ENCODE data around the gene EFNA2.

EFNA2 gene

GRCh38 chr19:1253514-1254080 is 32.1 kb upstream of the EFNA2 start:
- H3K4me3 Mint-ChIP-seq, result peak overlapping the region; percentile 93
- H3K27me3 Mint-ChIP-seq, result no peaks in the 10 kb centered on the region
- peaks cover 34% of the 10 kb centered on the region for H3K4me1 Mint-ChIP-seq (ENCODE audit: low read depth)
- H3K27ac Mint-ChIP-seq, result peak overlapping the region; percentile 96
- H3K9me3 Mint-ChIP-seq, result no peaks in the 10 kb centered on the region
- no peak for DNase-seq
- H3K36me3 Mint-ChIP-seq (ENCODE audit: low read depth), result peaks cover 64% of the 10 kb centered on the region

GRCh38 chr19:1254081-1254527 is 31.6 kb upstream of the EFNA2 start:
- Mint-ChIP-seq H3K4me1 (ENCODE audit: low read depth) (peaks cover 39% of the 10 kb centered on the region), H3K9me3 (no peaks in the 10 kb centered on the region), H3K36me3 (ENCODE audit: low read depth) (peaks cover 69% of the 10 kb centered on the region), H3K27me3 (no peaks in the 10 kb centered on the region), H3K4me3 (no peak overlapping the region), H3K27ac (peak overlapping the region; percentile 90)
- DNase-seq, result no peak

GRCh38 chr19:1254530-1255185 is 31.0 kb upstream of the EFNA2 start:
- Mint-ChIP-seq H3K4me3 (peak overlapping the region; percentile 23), H3K9me3 (no peaks in the 10 kb centered on the region), H3K27ac (peak overlapping the region; percentile 90), H3K4me1 (ENCODE audit: low read depth) (peaks cover 44% of the 10 kb centered on the region), H3K27me3 (no peaks in the 10 kb centered on the region), H3K36me3 (ENCODE audit: low read depth) (peaks cover 69% of the 10 kb centered on the region)
- DNase-seq, result no peak

- peak overlapping the region; percentile 90 for H3K27ac Mint-ChIP-seq
- H3K27me3 Mint-ChIP-seq, result no peaks in the 10 kb centered on the region
- peaks cover 70% of the 10 kb centered on the region for H3K36me3 Mint-ChIP-seq (ENCODE audit: low read depth)
- DNase-seq, result no peak
- H3K4me3 Mint-ChIP-seq, result peak overlapping the region; percentile 23
- H3K4me1 Mint-ChIP-seq (ENCODE audit: low read depth), result peaks cover 49% of the 10 kb centered on the region
- no peaks in the 10 kb centered on the region for H3K9me3 Mint-ChIP-seq
Measured at GRCh38 chr19:1255186-1256161, 30.2 kb upstream of the EFNA2 start.

- peak overlapping the region; percentile 29 for H3K4me3 Mint-ChIP-seq
Measured at GRCh38 chr19:1256646-1257474, 28.8 kb upstream of the EFNA2 start.

GRCh38 chr19:1257475-1258162 is 28.1 kb upstream of the EFNA2 start:
- peaks cover 63% of the 10 kb centered on the region for H3K36me3 Mint-ChIP-seq (ENCODE audit: low read depth)
- H3K4me1 Mint-ChIP-seq (ENCODE audit: low read depth), result peaks cover 61% of the 10 kb centered on the region
- peak overlapping the region; percentile 84 for H3K4me3 Mint-ChIP-seq
- no peak for DNase-seq
- no peaks in the 10 kb centered on the region for H3K27me3 Mint-ChIP-seq
- H3K27ac Mint-ChIP-seq, result peak overlapping the region; percentile 98
- no peaks in the 10 kb centered on the region for H3K9me3 Mint-ChIP-seq

More at GRCh38 chr19:1256646-1257474, 28.8 kb upstream of the EFNA2 start:
- peaks cover 57% of the 10 kb centered on the region for H3K4me1 Mint-ChIP-seq (ENCODE audit: low read depth)
- H3K9me3 Mint-ChIP-seq, result no peaks in the 10 kb centered on the region
- no peaks in the 10 kb centered on the region for H3K27me3 Mint-ChIP-seq
- no peak for DNase-seq
- H3K36me3 Mint-ChIP-seq (ENCODE audit: low read depth), result peaks cover 68% of the 10 kb centered on the region
- peak overlapping the region; percentile 98 for H3K27ac Mint-ChIP-seq

- DNase-seq, result no peak
- H3K36me3 Mint-ChIP-seq (ENCODE audit: low read depth), result peaks cover 64% of the 10 kb centered on the region
- peak overlapping the region; percentile 84 for H3K4me3 Mint-ChIP-seq
- no peaks in the 10 kb centered on the region for H3K9me3 Mint-ChIP-seq
- peaks cover 67% of the 10 kb centered on the region for H3K4me1 Mint-ChIP-seq (ENCODE audit: low read depth)
- peak overlapping the region; percentile 98 for H3K27ac Mint-ChIP-seq
- no peaks in the 10 kb centered on the region for H3K27me3 Mint-ChIP-seq
Measured at GRCh38 chr19:1258163-1258492, 27.5 kb upstream of the EFNA2 start.

- Mint-ChIP-seq H3K27ac (peak overlapping the region; percentile 98), H3K4me3 (peak overlapping the region; percentile 84), H3K9me3 (no peaks in the 10 kb centered on the region), H3K4me1 (ENCODE audit: low read depth) (peaks cover 64% of the 10 kb centered on the region), H3K36me3 (ENCODE audit: low read depth) (peaks cover 60% of the 10 kb centered on the region), H3K27me3 (no peaks in the 10 kb centered on the region)
- DNase-seq, result no peak
Measured at GRCh38 chr19:1258707-1259205, 26.9 kb upstream of the EFNA2 start.

GRCh38 chr19:1259206-1259875 is 26.3 kb upstream of the EFNA2 start:
- peaks cover 65% of the 10 kb centered on the region for H3K4me1 Mint-ChIP-seq (ENCODE audit: low read depth)
- H3K4me3 Mint-ChIP-seq, result peak overlapping the region; percentile 84
- peaks cover 61% of the 10 kb centered on the region for H3K36me3 Mint-ChIP-seq (ENCODE audit: low read depth)
- H3K27me3 Mint-ChIP-seq, result no peaks in the 10 kb centered on the region
- peak overlapping the region; percentile 98 for H3K27ac Mint-ChIP-seq
- no peaks in the 10 kb centered on the region for H3K9me3 Mint-ChIP-seq
- DNase-seq, result peak; percentile 85

- Mint-ChIP-seq H3K36me3 (ENCODE audit: low read depth) (peaks cover 61% of the 10 kb centered on the region), H3K27me3 (no peaks in the 10 kb centered on the region), H3K9me3 (no peaks in the 10 kb centered on the region), H3K4me3 (peak overlapping the region; percentile 84), H3K27ac (peak overlapping the region; percentile 98), H3K4me1 (ENCODE audit: low read depth) (peaks cover 64% of the 10 kb centered on the region)
- DNase-seq, result no peak
Measured at GRCh38 chr19:1259876-1260748, 25.6 kb upstream of the EFNA2 start.

- DNase-seq, result peak; percentile 98
- Mint-ChIP-seq H3K36me3 (ENCODE audit: low read depth) (peaks cover 55% of the 10 kb centered on the region), H3K9me3 (no peaks in the 10 kb centered on the region), H3K27me3 (no peaks in the 10 kb centered on the region), H3K27ac (peak overlapping the region; percentile 98), H3K4me3 (peak overlapping the region; percentile 95), H3K4me1 (ENCODE audit: low read depth) (peaks cover 68% of the 10 kb centered on the region)
Measured at GRCh38 chr19:1260749-1261537, 24.7 kb upstream of the EFNA2 start.

- Mint-ChIP-seq H3K4me3 (peak overlapping the region; percentile 95), H3K36me3 (ENCODE audit: low read depth) (peaks cover 50% of the 10 kb centered on the region), H3K4me1 (ENCODE audit: low read depth) (peaks cover 68% of the 10 kb centered on the region), H3K9me3 (no peaks in the 10 kb centered on the region), H3K27me3 (no peaks in the 10 kb centered on the region), H3K27ac (peak overlapping the region; percentile 97)
- DNase-seq, result no peak
Measured at GRCh38 chr19:1261538-1261797, 24.2 kb upstream of the EFNA2 start.

Measured in activated T-cell treated with anti-CD3 and anti-CD28 coated beads, Interleukin-2, amount 50 U/mL, for 24 hours (primary cell).